ENCODE results near the gene ADGRF5.

Gene ADGRF5

DNA sequence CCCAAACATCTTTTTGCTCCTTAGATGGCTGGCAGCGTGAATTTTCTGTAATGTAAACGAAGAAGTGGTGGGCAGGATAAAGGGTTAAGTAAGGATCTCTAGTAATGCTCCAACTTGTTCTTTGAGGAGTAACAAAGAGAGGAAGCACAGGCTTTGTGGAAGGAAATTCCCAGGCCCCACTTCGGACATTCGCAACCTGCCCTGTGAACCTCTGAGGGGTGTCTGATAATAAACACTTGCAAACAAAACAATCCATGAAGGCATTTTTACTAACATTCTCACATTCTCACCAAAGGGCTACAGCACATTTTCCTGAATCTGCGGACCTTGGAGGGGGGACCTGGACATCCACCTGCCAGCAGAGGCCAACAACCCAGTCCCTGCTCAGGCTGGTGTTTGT lies 25.8 kb upstream of the ADGRF5 start:
- no peak overlapping the region for H3K4me3 ChIP-seq (ENCODE audit: low read depth, low read length)
- TF ChIP-seq CTCF (IDR thresholded peaks at IDR 0.05; ENCODE audit: low read depth, low read length): no peak

DNA sequence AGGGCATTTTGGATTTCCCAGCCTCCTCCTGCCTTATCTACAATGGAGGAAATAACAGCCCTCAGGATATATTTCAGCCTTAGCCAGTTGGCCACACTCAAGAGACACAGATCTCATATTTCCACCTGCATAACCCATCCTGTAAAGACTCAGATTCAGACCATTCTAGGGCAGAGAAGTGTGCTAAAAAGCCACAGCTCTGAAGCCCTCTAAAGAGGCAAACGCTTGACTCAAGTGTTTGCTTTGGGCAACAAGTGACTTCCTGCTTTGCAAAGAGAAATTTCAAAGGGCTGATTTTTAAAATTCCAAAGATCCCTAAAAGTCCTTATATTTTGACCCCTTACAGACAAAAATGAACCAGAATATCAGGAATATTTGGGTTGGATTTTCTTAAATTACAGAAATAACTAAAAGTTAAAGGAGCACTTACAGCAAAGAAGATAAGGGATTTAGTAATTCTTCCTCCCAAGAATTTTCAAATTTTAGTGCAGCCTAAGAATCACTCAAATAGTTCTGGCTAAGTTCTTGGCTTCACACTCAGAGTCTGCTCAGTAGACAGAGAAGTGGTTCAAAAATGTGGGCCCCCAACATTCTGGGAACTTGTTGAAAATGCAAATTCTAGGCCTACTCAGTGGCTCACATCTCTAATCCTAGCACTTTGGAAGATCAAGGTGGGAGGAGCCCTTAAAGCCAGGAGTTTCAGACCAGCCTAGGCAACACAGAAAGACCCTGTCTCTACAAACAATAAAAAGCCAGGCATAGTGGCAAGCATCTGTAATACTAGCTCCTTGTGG lies 18.9 kb upstream of the ADGRF5 start:
- no peak for TF ChIP-seq CTCF (IDR thresholded peaks at IDR 0.05; ENCODE audit: low read depth, low read length)
- H3K4me3 ChIP-seq (ENCODE audit: low read depth, low read length): no peak overlapping the region

- H3K4me3 ChIP-seq (ENCODE audit: low read depth, low read length): no peak overlapping the region
- no peak for TF ChIP-seq CTCF (IDR thresholded peaks at IDR 0.05; ENCODE audit: low read depth, low read length)
These were observed 15.9 kb upstream of the ADGRF5 start for GRCh38 chr6:46937642-46938041.

DNA sequence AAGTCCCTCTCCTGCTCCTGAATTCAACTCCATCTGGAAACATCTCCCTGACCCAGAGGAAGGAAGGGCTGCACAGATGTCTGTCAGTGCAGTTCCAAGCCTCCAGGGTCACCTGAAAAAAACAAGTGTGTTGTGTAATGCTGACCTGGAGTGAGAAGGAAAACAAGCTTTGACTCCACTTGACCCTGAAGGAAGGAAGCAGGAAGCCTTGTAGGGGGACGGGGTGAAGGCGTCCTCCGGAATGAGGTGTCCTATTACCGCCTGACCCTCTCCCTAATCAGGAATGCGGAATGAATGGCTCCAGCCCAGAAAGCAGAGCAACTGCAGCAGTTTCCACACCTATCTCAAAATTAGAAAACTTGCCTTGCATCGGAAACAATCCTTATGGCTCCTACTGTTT lies 13.9 kb upstream of the ADGRF5 start:
- TF ChIP-seq CTCF (IDR thresholded peaks at IDR 0.05; ENCODE audit: low read depth, low read length): no peak

GRCh38 chr6:46933751-46934150 lies 12.0 kb upstream of the ADGRF5 start:
- H3K4me3 ChIP-seq (ENCODE audit: low read depth, low read length): no peak overlapping the region
- no peak for TF ChIP-seq CTCF (IDR thresholded peaks at IDR 0.05; ENCODE audit: low read depth, low read length)

More for the DNA sequence above, 13.9 kb upstream of the ADGRF5 start:
- H3K4me3 ChIP-seq (ENCODE audit: low read depth, low read length): no peak overlapping the region

DNA sequence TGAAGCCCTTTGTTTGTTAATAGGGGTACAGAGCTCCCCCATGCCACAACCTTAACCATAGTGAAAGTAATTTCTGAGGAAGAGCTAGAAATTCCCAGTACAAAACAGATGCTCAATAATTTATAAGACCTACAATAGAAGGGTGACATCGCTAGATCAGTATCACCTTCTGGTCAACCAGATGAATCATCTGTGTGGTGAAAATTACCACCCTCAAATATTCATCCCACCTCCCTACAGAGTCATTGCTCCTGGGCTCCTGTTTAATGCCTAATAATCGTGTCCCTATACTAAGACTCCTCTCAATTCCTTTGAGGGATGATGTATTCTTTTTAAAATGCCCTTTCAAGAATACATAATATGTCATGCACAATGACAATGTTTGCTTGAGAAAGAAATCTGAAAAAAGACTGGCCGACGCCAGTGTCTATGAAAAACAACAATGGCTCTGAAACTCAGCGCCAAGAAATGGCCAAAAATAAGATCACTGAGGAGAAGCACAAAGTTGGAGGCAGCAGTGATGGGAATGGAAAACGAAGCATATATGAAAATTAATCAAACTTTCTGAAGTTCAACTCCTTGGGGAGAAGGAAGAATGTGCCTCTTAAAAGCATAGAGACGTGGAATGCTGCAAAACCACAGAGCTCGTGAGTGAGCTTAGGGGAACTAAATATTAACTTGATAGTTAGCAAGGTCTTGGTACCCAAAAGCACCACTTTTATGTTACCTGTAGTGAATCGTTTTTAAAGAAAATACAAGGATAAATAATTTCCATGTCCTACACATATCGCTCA lies 11.0 kb upstream of the ADGRF5 start:
- no peak for TF ChIP-seq CTCF (IDR thresholded peaks at IDR 0.05; ENCODE audit: low read depth, low read length)
- no peak overlapping the region for H3K4me3 ChIP-seq (ENCODE audit: low read depth, low read length)

DNA sequence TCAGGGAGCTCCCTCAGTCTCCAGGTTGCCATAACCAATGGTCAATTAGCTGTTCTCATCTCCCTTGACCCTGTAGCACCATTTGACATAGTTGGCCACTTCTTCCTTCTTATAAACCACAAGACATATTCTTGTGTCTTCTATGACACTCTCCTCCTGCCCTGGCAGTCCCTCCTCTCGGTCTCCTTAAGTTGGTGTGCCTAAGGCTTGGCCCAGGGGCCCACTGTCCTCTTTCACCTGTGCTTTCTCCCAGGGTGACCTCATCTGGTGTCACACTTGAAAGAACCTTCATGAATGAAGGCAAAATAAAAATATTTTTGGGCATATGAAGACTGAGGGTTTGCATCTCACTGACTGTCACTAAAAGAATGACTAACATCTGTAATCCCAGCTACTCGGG lies 9.7 kb upstream of the ADGRF5 start:
- H3K4me3 ChIP-seq (ENCODE audit: low read depth, low read length): no peak overlapping the region
- TF ChIP-seq CTCF (IDR thresholded peaks at IDR 0.05; ENCODE audit: low read depth, low read length): no peak

Measured in WI38 (cell line).